ENCODE measurements around the gene FSTL5. TPM values are rescaled to one million over a fixed set of nuclear protein-coding genes. Genes with fewer than 3 reads are reported as not detected.

The FSTL5 gene
- total RNA-seq, 1 experiment from 2014 or later, result not detected

DNA sequence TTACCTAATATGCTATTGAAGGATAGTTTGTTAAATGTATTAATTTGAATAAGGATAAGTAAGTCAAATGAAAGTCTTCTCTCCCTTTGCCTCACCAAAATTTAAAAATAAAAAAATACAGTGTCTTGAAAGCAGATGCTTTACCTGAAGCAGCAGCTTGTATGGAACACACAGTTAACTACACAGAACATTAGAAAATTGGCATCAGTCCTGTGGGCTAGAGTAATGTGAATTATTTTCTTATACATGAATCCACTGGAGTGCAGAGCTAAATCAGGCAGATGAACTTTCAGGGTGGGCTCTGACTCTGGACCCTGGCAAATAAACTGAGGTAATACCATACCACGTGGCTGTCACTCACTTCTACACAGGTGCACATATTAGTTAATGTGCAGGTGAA is 348.0 kb downstream of the FSTL5 start:
- POLR2A ChIA-PET, result no interaction called here
- H3K4me1 ChIP-seq (ENCODE audit: control insufficient read depth in 1 of 2, insufficient read depth in 2 of 2, low read length in 2 of 2), result no peaks in the 10 kb centered on the region
- H2AFZ ChIP-seq (ENCODE audit: low read depth, low read length, poor library complexity, severe bottlenecking), result no peak overlapping the region
- DNase-seq (ENCODE audit: low read depth, low spot score) (no peak), ATAC-seq (no peak)
- H3K9me3 ChIP-seq (ENCODE audit: control insufficient read depth in 1 of 2, insufficient read depth in 1 of 2, low read depth in 1 of 2, low read length in 2 of 2), result no peaks in the 10 kb centered on the region
- H3K27ac ChIP-seq (ENCODE audit: low read depth, low read length), result no peak overlapping the region
- RAD21 ChIA-PET (ENCODE audit: low non-redundant PET in 1 of 2, low total read pairs in 2 of 2, uncharacterized antibody in 2 of 2, unreplicated experiment in 2 of 2), result no interaction called here
- H3K27me3 ChIP-seq (ENCODE audit: insufficient read depth, low read length), result no peaks in the 10 kb centered on the region
- CTCF ChIA-PET, result no interaction called here
- no peaks in the 10 kb centered on the region for H3K36me3 ChIP-seq (ENCODE audit: control insufficient read depth in 1 of 2, insufficient read depth in 2 of 2, low read length in 2 of 2)
- H3K9ac ChIP-seq (ENCODE audit: low read length), result no peak overlapping the region
- H3K4me2 ChIP-seq (ENCODE audit: low read length), result no peak overlapping the region
- no peaks in the 10 kb centered on the region for H3K79me2 ChIP-seq (ENCODE audit: insufficient read depth, low read length)
- no peaks in the 10 kb centered on the region for H3K9me2 ChIP-seq (ENCODE audit: insufficient read depth)
- no peak overlapping the region for H3K4me3 ChIP-seq (replicated peaks in 1 of 2; ENCODE audit: low read depth in 1 of 2, low read length in 2 of 2)
- BruUV-seq (replicated peaks), result no TSS peak
- intact Hi-C loops (cut with micrococcal nuclease), result no loop called here
- TF ChIP-seq CEBPB (IDR thresholded peaks at IDR 0.05; ENCODE audit: low read depth), result no peak
- TF ChIP-seq, protein P1, sequence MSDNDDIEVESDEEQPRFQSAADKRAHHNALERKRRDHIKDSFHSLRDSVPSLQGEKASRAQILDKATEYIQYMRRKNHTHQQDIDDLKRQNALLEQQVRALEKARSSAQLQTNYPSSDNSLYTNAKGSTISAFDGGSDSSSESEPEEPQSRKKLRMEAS (IDR thresholded peaks at IDR 0.05), result no peak
- TF ChIP-seq POLR2AphosphoS5 (IDR thresholded peaks at IDR 0.05; ENCODE audit: low read depth, low read length), result no peak
- TF ChIP-seq YY1 (IDR thresholded peaks at IDR 0.05; ENCODE audit: extremely low read depth, insufficient replicate concordance, low read depth, low read length), result no peak
- TF ChIP-seq, protein P2, sequence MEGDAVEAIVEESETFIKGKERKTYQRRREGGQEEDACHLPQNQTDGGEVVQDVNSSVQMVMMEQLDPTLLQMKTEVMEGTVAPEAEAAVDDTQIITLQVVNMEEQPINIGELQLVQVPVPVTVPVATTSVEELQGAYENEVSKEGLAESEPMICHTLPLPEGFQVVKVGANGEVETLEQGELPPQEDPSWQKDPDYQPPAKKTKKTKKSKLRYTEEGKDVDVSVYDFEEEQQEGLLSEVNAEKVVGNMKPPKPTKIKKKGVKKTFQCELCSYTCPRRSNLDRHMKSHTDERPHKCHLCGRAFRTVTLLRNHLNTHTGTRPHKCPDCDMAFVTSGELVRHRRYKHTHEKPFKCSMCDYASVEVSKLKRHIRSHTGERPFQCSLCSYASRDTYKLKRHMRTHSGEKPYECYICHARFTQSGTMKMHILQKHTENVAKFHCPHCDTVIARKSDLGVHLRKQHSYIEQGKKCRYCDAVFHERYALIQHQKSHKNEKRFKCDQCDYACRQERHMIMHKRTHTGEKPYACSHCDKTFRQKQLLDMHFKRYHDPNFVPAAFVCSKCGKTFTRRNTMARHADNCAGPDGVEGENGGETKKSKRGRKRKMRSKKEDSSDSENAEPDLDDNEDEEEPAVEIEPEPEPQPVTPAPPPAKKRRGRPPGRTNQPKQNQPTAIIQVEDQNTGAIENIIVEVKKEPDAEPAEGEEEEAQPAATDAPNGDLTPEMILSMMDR (IDR thresholded peaks at IDR 0.05 in 2 of 3, conservative IDR thresholded peaks at IDR 0.05 in 1 of 3; ENCODE audit: borderline replicate concordance in 1 of 3, insufficient read depth in 1 of 3, low read depth in 2 of 3, low read length in 2 of 3), result no peak
- TF ChIP-seq JUND (IDR thresholded peaks at IDR 0.05), result no peak
- TF ChIP-seq SIN3A (IDR thresholded peaks at IDR 0.05; ENCODE audit: low read depth), result no peak
- no peak for TF ChIP-seq EZH2 (IDR thresholded peaks at IDR 0.05)
- TF ChIP-seq, protein P3, sequence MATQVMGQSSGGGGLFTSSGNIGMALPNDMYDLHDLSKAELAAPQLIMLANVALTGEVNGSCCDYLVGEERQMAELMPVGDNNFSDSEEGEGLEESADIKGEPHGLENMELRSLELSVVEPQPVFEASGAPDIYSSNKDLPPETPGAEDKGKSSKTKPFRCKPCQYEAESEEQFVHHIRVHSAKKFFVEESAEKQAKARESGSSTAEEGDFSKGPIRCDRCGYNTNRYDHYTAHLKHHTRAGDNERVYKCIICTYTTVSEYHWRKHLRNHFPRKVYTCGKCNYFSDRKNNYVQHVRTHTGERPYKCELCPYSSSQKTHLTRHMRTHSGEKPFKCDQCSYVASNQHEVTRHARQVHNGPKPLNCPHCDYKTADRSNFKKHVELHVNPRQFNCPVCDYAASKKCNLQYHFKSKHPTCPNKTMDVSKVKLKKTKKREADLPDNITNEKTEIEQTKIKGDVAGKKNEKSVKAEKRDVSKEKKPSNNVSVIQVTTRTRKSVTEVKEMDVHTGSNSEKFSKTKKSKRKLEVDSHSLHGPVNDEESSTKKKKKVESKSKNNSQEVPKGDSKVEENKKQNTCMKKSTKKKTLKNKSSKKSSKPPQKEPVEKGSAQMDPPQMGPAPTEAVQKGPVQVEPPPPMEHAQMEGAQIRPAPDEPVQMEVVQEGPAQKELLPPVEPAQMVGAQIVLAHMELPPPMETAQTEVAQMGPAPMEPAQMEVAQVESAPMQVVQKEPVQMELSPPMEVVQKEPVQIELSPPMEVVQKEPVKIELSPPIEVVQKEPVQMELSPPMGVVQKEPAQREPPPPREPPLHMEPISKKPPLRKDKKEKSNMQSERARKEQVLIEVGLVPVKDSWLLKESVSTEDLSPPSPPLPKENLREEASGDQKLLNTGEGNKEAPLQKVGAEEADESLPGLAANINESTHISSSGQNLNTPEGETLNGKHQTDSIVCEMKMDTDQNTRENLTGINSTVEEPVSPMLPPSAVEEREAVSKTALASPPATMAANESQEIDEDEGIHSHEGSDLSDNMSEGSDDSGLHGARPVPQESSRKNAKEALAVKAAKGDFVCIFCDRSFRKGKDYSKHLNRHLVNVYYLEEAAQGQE (IDR thresholded peaks at IDR 0.05; ENCODE audit: low read depth), result no peak
- TF ChIP-seq, protein P4, sequence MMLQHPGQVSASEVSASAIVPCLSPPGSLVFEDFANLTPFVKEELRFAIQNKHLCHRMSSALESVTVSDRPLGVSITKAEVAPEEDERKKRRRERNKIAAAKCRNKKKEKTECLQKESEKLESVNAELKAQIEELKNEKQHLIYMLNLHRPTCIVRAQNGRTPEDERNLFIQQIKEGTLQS (IDR thresholded peaks at IDR 0.05), result no peak
- TF ChIP-seq EGR1 (IDR thresholded peaks at IDR 0.05; ENCODE audit: low read depth), result no peak
- no peak for TF ChIP-seq SP1 (IDR thresholded peaks at IDR 0.05; ENCODE audit: low read depth)
- TF ChIP-seq CBX3 (IDR thresholded peaks at IDR 0.05; ENCODE audit: low read depth), result no peak
- no peak for TF ChIP-seq ELF1 (IDR thresholded peaks at IDR 0.05; ENCODE audit: borderline replicate concordance, low read depth)
- no peak for TF ChIP-seq FOSL1 (IDR thresholded peaks at IDR 0.05; ENCODE audit: low read depth)
- H4K20me1 ChIP-seq (ENCODE audit: insufficient read depth), result no peaks in the 10 kb centered on the region
